Gastrocnemius medialis (tissue), 4 donors: ENCODE results near the gene ALKBH8. TPM values are rescaled to one million over a fixed set of nuclear protein-coding genes. Genes with fewer than 3 reads are reported as not detected.
"Not testable (repeated sequence)": the region's sequence is repeated elsewhere in the genome, so short reads cannot be mapped to it uniquely, and the experiment has no call there.

Source experiments
- ATAC-seq, 2 donors: fragments of 150-250 bp; one replicate each; pipeline ENCODE4 v1.9.1; 2016
- DNase-seq, 2 donors: peaks; one replicate each; pipeline ENCODE4 v3.0.0-alpha.2; 2019
- H3K27ac ChIP-seq, 4 donors: fragments of 200-600 bp; sonication (generic); 1 replicate in 1 of 4; 2 replicates in 3 of 4; pipeline ENCODE4 v1.5.1; 2016 to 2018; ENCODE audit warnings: mild to moderate bottlenecking in 2 of 4, moderate library complexity in 1 of 4
- H3K27me3 ChIP-seq, 3 donors: fragments of 200-600 bp; sonication (generic) in 2 of 3; 1 replicate in 1 of 3; 2 replicates in 2 of 3; pipeline versions ENCODE4 v1.5.1 to v1.6.0; 2016 to 2019; ENCODE audit warnings: mild to moderate bottlenecking in 1 of 3, moderate library complexity in 1 of 3
- H3K36me3 ChIP-seq, 2 donors: fragments of 200-600 bp; sonication (generic) in 1 of 2; one replicate each; pipeline ENCODE4 v1.5.1; 2017 to 2018
- H3K4me1 ChIP-seq, 2 donors: fragments of 200-600 bp; sonication (generic) in 1 of 2; one replicate each; pipeline ENCODE4 v1.5.1; 2016 to 2017; ENCODE audit warnings: mild to moderate bottlenecking in 2 of 2
- H3K4me3 ChIP-seq, 4 donors: fragments of 200-600 bp; sonication (generic) in 3 of 4; 1 replicate in 1 of 4; 2 replicates in 3 of 4; pipeline ENCODE4 v1.5.1; 2016 to 2019; ENCODE audit warnings: mild to moderate bottlenecking in 2 of 4
- H3K9me3 ChIP-seq, 3 donors: fragments of 200-600 bp; sonication (generic) in 2 of 3; 1 replicate in 1 of 3; 2 replicates in 2 of 3; pipeline ENCODE4 v1.5.1; 2016 to 2019
- POLR2A ChIP-seq, 2 donors: fragments of 450-650 bp; IDR thresholded peaks; one replicate each; pipeline ENCODE4 v1.6.1; 2017; ENCODE audit warnings: antibody characterized with exemption in 2 of 2, mild to moderate bottlenecking in 2 of 2, moderate library complexity in 2 of 2
- in situ Hi-C, 4 donors: fragments of 200-750 bp; cut with MboI; loops; one replicate each; pipeline versions ENCODE4 v1.15.0 to v1.8.0; 2017; ENCODE audit warnings: low sequenced_read_pairs in 4 of 4
- intact Hi-C: fragments of 100-400 bp; cut with DNase I; formaldehyde crosslinking; loops from one replicate; pipeline ENCODE4 v1.15.1; 2023; ENCODE audit warnings: low total_unique reads
- total RNA-seq, 4 donors: library from RNA; depleted of rRNA; stranded (reverse); fragments of >200 nt; gene quantifications; one replicate each; pipeline versions ENCODE4 v1.1.0 to v1.2.3, GENCODE V29; 2016
- TF ChIP-seq, protein P1 (sequence below), 5 experiments: fragments of 450-650 bp in 3 of 5; fragments of 200-600 bp in 2 of 5; sonication (generic) in 2 of 5; IDR thresholded peaks in 4 of 5; conservative IDR thresholded peaks in 1 of 5; 1 replicate in 4 of 5; 2 replicates in 1 of 5; pipeline ENCODE4 v1.5.1; 2016 to 2019; ENCODE audit warnings: antibody characterized with exemption in 5 of 5, mild to moderate bottlenecking in 3 of 5, moderate library complexity in 3 of 5

ALKBH8 gene
- total RNA-seq, 4 donors from 2014 or later: 5.4 to 8.1 (median 6.6) TPM

DNA sequence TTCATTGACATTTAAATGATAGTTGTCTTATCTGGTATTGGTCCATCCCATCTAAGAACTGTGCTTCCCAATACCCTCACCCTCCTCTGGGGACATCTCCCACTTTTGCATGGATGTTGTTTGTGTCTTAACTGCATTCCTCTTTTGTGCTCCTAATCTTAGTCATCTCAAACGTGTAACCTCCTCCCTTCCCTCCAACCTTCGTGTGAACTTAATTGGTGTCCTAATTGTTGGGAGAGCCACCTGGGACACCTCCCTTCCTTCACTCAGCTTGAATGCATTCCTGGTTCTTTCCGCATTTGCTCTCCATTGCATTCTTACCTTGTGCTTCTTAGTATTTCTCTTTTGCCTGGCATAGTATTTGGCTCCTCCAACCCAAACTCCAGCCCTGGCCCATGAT is 15.6 kb upstream of the ALKBH8 start:
- TF ChIP-seq, protein P1, sequence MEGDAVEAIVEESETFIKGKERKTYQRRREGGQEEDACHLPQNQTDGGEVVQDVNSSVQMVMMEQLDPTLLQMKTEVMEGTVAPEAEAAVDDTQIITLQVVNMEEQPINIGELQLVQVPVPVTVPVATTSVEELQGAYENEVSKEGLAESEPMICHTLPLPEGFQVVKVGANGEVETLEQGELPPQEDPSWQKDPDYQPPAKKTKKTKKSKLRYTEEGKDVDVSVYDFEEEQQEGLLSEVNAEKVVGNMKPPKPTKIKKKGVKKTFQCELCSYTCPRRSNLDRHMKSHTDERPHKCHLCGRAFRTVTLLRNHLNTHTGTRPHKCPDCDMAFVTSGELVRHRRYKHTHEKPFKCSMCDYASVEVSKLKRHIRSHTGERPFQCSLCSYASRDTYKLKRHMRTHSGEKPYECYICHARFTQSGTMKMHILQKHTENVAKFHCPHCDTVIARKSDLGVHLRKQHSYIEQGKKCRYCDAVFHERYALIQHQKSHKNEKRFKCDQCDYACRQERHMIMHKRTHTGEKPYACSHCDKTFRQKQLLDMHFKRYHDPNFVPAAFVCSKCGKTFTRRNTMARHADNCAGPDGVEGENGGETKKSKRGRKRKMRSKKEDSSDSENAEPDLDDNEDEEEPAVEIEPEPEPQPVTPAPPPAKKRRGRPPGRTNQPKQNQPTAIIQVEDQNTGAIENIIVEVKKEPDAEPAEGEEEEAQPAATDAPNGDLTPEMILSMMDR (IDR thresholded peaks at IDR 0.05 in 4 of 5, conservative IDR thresholded peaks at IDR 0.05 in 1 of 5): no peak
- no peak for TF ChIP-seq POLR2A (IDR thresholded peaks at IDR 0.05)

DNA sequence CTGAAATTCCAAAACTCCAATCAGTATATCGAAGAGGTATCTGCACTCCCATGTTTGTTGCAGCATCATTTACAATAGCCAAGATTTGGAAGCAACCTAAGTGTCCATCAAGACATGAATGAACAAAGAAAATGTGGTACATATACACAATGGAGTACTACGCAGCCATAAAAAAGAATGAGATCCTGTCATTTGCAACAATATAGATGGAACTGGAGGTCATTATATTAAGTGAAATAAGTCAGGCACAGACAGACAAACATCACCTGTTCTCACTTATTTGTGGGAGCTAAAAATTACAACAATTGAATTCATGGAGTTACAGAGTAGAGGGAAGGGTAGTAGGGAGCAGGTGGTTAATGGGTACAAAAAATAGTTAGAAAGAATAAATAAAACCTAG is 13.6 kb upstream of the ALKBH8 start:
- in situ Hi-C loops: loop anchor here (5.0 to 10.0 kb wide), 5 partner anchors 103 to 196 kb away; no protein-coding TSS in a partner anchor
- ATAC-seq, H3K27me3 ChIP-seq, intact Hi-C loops, H3K36me3 ChIP-seq, H3K4me1 ChIP-seq, DNase-seq, H3K9me3 ChIP-seq, H3K27ac ChIP-seq, H3K4me3 ChIP-seq: not testable (repeated sequence)

More for the DNA sequence above, 15.6 kb upstream of the ALKBH8 start:
- Histone ChIP-seq H3K27me3 (no peaks in the 10 kb centered on the region), H3K4me3 (no peak overlapping the region), H3K36me3 (no peaks in the 10 kb centered on the region), H3K27ac (no peak overlapping the region), H3K4me1 (no peaks in the 10 kb centered on the region), H3K9me3 (no peaks in the 10 kb centered on the region)
- in situ Hi-C loops: loop anchor here in 1 of 4 donors (10.0 kb wide), 1 partner anchor 194 kb away; no protein-coding TSS in a partner anchor
- no peak for DNase-seq
- intact Hi-C loops: no loop called here
- no peak for ATAC-seq

DNA sequence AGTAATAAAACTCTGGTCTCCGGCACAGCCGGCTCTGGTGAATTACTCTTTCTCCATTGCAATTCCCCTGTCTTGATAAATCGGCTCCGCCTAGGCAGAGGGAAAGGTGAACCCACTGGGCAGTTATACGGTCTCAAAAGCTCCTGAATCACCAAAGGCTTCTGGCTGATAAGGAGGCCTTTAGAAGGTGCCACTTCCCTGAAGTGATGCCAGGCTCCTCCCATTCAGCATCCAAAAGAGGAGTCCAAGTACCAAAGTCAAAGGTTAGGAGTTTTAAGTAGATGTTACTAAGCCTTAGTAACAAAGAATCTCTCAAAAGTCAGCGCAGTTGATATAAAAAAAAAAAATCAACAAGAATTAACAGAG is 11.8 kb upstream of the ALKBH8 start:
- no peaks in the 10 kb centered on the region for H3K36me3 ChIP-seq
- DNase-seq (no peak), ATAC-seq (no peak)
- H3K27me3 ChIP-seq: no peaks in the 10 kb centered on the region
- no peak for TF ChIP-seq POLR2A (IDR thresholded peaks at IDR 0.05)
- TF ChIP-seq, protein P1 (IDR thresholded peaks at IDR 0.05 in 4 of 5, conservative IDR thresholded peaks at IDR 0.05 in 1 of 5): no peak
- in situ Hi-C loops: loop anchor here (5.0 to 10.0 kb wide), 5 partner anchors 105 to 197 kb away; no protein-coding TSS in a partner anchor
- H3K9me3 ChIP-seq: no peaks in the 10 kb centered on the region
- intact Hi-C loops: no loop called here
- no peaks in the 10 kb centered on the region for H3K4me1 ChIP-seq
- H3K27ac ChIP-seq: no peak overlapping the region
- H3K4me3 ChIP-seq: no peak overlapping the region

DNA sequence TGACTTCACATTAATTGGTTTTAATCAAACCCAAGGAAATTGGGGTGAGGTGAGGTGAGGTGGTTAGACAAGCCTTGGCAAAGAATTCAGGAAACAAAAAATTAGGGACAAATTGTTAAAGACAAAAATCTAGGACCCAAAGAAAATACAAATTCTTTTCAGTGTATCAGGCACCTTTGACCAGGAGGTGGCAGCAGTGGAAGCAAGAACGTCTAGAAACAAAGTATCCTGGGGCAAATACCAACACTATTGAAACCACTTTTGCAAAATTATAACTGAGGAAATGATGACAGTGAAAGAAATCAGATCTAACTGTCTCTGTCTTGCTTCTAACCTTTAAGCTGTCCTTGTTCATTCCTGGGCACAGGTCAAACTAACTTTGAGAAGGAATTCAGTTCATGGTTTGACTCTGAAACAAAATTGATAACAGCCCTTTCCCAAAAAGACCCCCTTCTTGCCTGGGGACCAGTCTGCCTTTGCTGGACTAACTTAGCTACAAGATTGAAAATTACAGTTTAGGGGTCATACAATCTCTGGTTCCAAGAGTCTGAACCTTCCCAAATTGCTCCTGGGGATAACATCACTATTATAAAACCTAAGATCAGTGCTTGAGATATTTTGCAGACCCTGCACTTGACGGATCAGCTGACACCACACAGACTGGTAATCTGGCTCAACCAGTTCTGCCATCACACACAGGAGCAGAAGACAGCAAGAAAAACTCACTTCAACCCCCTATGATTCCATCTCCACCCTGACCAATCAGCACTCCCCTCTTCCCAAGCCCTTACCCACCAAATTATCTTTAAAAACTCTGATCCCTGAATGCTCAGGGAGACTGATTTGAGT is 11.2 kb upstream of the ALKBH8 start:
- not testable (repeated sequence) for ATAC-seq, H3K36me3 ChIP-seq, H3K9me3 ChIP-seq, H3K27ac ChIP-seq, H3K27me3 ChIP-seq, H3K4me1 ChIP-seq, DNase-seq, H3K4me3 ChIP-seq
- intact Hi-C loops: loop anchor here (1.0 kb wide), 2 partner anchors 113 to 195 kb away; no protein-coding TSS in a partner anchor
- TF ChIP-seq, protein P1 (IDR thresholded peaks at IDR 0.05 in 4 of 5, conservative IDR thresholded peaks at IDR 0.05 in 1 of 5): peak; percentile 67 to 74 (median 69)
- in situ Hi-C loops: loop anchor here (5.0 to 10.0 kb wide), 5 partner anchors 106 to 198 kb away; no protein-coding TSS in a partner anchor

DNA sequence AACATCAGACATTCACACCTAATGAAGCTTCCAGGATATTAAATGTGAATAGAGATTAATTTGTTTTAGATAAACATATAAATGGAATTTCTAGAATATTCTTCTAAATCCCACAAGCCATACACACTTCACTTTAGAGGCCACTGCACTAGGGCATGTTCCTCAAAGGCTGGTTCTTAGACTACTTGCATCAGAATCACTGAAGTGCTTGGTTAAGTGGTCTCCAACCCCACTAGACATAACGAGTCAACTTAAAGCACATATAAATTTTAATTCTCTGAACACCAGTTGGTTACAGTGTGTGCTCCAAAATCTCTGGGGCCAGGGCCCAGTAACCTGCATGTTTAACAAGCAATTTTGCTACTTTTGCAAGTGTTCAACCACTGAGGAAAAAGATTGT is 7.9 kb upstream of the ALKBH8 start:
- Histone ChIP-seq H3K36me3 (no peaks in the 10 kb centered on the region), H3K4me3 (no peak overlapping the region), H3K27me3 (no peaks in the 10 kb centered on the region), H3K9me3 (no peaks in the 10 kb centered on the region), H3K27ac (no peak overlapping the region), H3K4me1 (no peaks in the 10 kb centered on the region)
- intact Hi-C loops (no loop called here), in situ Hi-C loops (loop anchor here in 1 of 4 donors (10.0 kb wide), 2 partner anchors 111 to 201 kb away; no protein-coding TSS in a partner anchor)
- no peak for DNase-seq
- TF ChIP-seq, protein P1 (IDR thresholded peaks at IDR 0.05 in 4 of 5, conservative IDR thresholded peaks at IDR 0.05 in 1 of 5): no peak
- TF ChIP-seq POLR2A (IDR thresholded peaks at IDR 0.05): no peak
- ATAC-seq: no peak
